ENCODE results near the gene ZNF804B.

The ZNF804B gene

GRCh38 chr7:88759230-88760135 lies at the start of gene ZNF804B:
Gene ZNF804B, plus strand, starts transcription at chr7:88759700. Its CDS starts 277 bp downstream, at chr7:88759977.
- DNase-seq, result no peak
- TF ChIP-seq GATA1 (IDR thresholded peaks at IDR 0.05; ENCODE audit: low read depth, low read length) (no peak), POLR2A (IDR thresholded peaks at IDR 0.05; ENCODE audit: low read length) (no peak)

GRCh38 chr7:88735920-88736319 lies 23.6 kb upstream of the ZNF804B start:
- TF ChIP-seq POLR2A (IDR thresholded peaks at IDR 0.05; ENCODE audit: low read length), result no peak
- no peak for TF ChIP-seq GATA1 (IDR thresholded peaks at IDR 0.05; ENCODE audit: low read depth, low read length)
- DNase-seq, result no peak

- no peak for DNase-seq
- no peak for TF ChIP-seq POLR2A (IDR thresholded peaks at IDR 0.05; ENCODE audit: low read length)
- no peak for TF ChIP-seq GATA1 (IDR thresholded peaks at IDR 0.05; ENCODE audit: low read depth, low read length)
Observed at GRCh38 chr7:88737632-88738031, 21.9 kb upstream of the ZNF804B start.

DNA sequence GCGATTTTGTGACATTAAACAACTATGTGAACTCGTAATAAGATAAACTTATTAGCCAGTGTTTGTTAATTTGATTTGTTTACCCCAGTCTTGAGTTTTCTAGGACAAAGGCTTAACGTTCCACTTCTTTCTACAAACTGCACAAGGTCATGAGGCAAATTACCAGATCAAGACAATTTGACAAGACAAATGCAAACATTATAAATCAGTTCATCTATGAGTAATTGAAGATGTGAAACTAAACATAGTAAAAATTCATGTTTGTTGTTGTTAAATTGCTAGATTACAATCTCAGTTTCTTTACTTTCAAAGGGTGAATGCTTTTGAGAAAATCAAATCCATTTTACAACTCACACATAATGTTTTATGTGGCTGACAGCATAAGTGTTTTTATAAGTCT lies 13.4 kb upstream of the ZNF804B start:
- TF ChIP-seq POLR2A (IDR thresholded peaks at IDR 0.05; ENCODE audit: low read length) (no peak), GATA1 (IDR thresholded peaks at IDR 0.05; ENCODE audit: low read depth, low read length) (no peak)
- DNase-seq, result no peak

DNA sequence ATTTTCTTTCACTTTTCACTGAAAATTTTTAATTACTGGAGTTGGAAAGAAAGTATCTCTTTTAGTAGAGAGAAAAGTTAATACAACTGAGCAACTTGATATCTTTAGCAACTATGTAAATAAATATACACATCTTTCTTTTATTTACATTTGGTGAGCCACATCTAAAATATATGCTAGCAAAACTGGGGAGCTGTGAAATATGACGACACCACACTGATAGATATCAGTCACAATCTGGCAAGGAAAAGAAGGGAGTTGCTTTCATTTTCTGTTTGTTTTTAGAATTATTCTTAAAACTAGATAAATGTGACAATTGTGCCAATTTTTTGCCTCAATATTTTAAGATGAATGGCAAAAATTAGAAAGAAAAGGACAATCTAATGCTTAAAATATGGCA lies 2.7 kb upstream of the ZNF804B start:
- DNase-seq, result no peak
- TF ChIP-seq POLR2A (IDR thresholded peaks at IDR 0.05; ENCODE audit: low read length) (no peak), GATA1 (IDR thresholded peaks at IDR 0.05; ENCODE audit: low read depth, low read length) (no peak)

- no peak for DNase-seq
- TF ChIP-seq GATA1 (IDR thresholded peaks at IDR 0.05; ENCODE audit: low read depth, low read length), result no peak
- no peak for TF ChIP-seq POLR2A (IDR thresholded peaks at IDR 0.05; ENCODE audit: low read length)
Observed at GRCh38 chr7:88757371-88757770, 2.1 kb upstream of the ZNF804B start.

DNA sequence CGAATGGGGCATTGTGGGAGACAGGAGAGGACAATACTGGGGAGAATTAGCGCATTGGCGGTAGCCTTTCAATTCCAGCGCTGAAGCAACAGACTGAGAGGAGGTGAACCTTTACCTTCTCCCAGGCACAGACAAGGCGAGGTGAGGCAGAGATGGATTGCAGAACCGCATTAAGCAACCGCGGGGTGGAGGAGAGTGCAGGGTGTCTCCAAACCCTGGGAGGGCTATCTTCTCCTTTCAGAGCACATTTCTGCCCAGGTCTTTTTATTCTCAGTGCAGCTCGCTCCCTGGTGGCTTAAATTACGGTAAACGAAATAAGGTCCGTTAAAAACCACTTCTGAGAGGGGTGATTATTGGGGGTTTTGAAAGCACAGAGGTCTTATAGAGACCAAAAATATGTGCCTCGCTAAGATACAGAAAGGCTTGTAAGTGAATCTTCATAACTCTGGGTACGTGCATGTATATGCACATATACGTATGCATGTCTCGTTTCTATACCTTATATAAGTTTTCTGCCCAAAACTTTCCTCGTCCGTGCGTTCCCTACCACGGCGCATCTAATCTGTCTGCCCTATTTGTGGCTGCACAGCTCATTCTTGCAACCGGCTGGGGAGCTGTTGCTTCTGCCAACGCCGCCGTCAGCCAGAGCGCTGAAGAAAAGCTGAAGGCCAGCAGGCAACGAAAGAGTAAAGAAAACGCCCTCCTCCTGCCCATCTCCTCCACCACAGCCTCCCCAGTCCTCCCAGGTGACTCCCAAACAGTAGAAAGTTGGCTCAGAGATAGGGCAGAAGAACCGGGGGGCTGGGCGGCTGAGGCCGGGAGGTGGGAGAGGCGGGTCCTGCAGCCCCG lies 895 bp upstream of the ZNF804B start:
- no peak for DNase-seq
- TF ChIP-seq GATA1 (IDR thresholded peaks at IDR 0.05; ENCODE audit: low read depth, low read length) (no peak), POLR2A (IDR thresholded peaks at IDR 0.05; ENCODE audit: low read length) (no peak)

- TF ChIP-seq POLR2A (IDR thresholded peaks at IDR 0.05; ENCODE audit: low read length) (no peak), GATA1 (IDR thresholded peaks at IDR 0.05; ENCODE audit: low read depth, low read length) (no peak)
- no peak for DNase-seq
Observed at GRCh38 chr7:88760136-88760515, 626 bp downstream of the ZNF804B start.

DNA sequence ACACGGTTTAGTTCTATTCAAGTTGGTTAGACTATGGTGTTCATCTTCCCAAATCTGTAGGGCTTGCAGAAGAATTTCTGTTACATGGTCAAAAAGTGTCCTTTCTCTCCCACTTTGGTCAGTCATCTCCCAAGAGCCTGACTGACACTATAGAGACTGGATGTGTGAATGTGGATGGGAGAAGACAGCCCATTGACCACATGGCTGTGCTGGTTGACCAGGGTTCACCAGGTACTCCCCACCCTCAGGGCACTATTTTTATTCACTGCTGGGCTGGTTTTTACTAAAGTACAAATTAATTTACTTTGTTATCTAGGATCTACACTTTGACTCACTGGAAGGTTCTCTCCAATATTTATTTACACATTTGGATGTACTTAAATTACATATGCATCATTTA lies 2.3 kb downstream of the ZNF804B start:
- no peak for DNase-seq
- TF ChIP-seq GATA1 (IDR thresholded peaks at IDR 0.05; ENCODE audit: low read depth, low read length), result no peak
- TF ChIP-seq POLR2A (IDR thresholded peaks at IDR 0.05; ENCODE audit: low read length), result no peak

GRCh38 chr7:88771417-88771816 lies 11.9 kb downstream of the ZNF804B start:
- DNase-seq, result no peak
- no peak for TF ChIP-seq POLR2A (IDR thresholded peaks at IDR 0.05; ENCODE audit: low read length)
- TF ChIP-seq GATA1 (IDR thresholded peaks at IDR 0.05; ENCODE audit: low read depth, low read length), result no peak

GRCh38 chr7:88772776-88773175 lies 13.3 kb downstream of the ZNF804B start:
- DNase-seq, result no peak
- TF ChIP-seq POLR2A (IDR thresholded peaks at IDR 0.05; ENCODE audit: low read length) (no peak), GATA1 (IDR thresholded peaks at IDR 0.05; ENCODE audit: low read depth, low read length) (no peak)

GRCh38 chr7:88775838-88776237 lies 16.3 kb downstream of the ZNF804B start:
- TF ChIP-seq GATA1 (IDR thresholded peaks at IDR 0.05; ENCODE audit: low read depth, low read length) (no peak), POLR2A (IDR thresholded peaks at IDR 0.05; ENCODE audit: low read length) (no peak)
- DNase-seq, result no peak

DNA sequence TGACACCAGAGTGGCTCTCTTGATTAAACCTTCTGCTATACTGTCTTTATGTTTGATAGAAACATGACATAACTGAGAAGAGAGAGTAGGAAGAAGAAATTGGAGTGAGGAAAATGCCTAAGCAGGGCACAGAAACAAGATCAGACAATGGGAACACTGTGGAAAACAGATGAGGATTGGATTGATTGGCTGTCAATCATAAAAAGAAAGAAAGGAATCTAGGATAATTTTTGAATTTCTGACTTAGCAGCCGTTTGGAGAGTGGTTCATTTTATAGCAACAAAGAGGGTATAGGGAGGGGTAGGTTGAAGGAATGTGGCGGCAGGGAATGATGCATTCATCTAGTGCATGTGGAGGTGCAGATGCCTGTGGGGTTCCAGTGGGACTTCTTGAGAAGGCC lies 28.3 kb downstream of the ZNF804B start:
- TF ChIP-seq POLR2A (IDR thresholded peaks at IDR 0.05; ENCODE audit: low read length) (no peak), GATA1 (IDR thresholded peaks at IDR 0.05; ENCODE audit: low read depth, low read length) (no peak)
- no peak for DNase-seq

GRCh38 chr7:88789480-88790064 lies 30.1 kb downstream of the ZNF804B start:
- DNase-seq, result peak in 1 of 2 experiments; percentile 27

More at GRCh38 chr7:88789480-88790064, 30.1 kb downstream of the ZNF804B start:
- no peak for TF ChIP-seq POLR2A (IDR thresholded peaks at IDR 0.05; ENCODE audit: low read length)
- TF ChIP-seq GATA1 (IDR thresholded peaks at IDR 0.05; ENCODE audit: low read depth, low read length), result no peak
